ENCODE data around the gene CERS5. TPM values are rescaled to one million over a fixed set of nuclear protein-coding genes. Genes with fewer than 3 reads are reported as not detected.

CERS5 gene
- total RNA-seq, 1 donor from 2014 or later = 21.9 TPM

DNA sequence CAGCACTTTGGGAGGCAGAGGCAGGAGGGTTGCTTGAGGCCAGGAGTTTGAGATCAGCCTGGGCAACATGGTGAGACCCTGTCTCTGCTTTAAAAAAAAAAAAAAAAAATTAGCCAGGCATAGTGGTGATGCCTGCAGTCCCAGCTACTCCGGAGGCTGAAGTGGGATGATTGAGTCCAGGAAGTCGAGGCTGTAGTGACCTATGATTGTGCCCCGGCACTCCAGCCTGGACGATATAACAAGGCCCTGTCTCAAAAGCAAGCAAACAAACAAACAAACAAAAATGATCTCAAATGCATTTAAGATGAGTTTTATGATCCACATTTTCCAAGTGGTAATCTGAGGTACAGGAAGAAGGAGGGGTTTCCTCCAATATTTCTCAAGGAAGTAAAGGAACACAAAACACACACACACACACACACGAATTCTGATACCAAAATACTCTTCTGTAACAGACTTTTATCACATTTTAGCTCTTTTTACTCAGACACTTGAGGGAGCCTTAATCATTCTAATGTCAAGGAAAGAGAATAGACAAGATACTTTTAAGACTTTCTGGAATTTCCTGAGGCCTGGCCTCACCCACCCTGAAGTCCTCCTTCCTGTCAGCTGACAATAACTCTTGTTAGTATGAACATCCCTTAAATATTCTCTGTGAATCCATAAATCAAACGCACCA is 44.4 kb upstream of the CERS5 start:
- Histone ChIP-seq H3K27me3 (ENCODE audit: control insufficient read depth, insufficient read depth, low read length) (no peaks in the 10 kb centered on the region), H3K4me3 (ENCODE audit: low read depth, low read length) (no peak overlapping the region), H3K36me3 (ENCODE audit: control insufficient read depth, insufficient read depth, low read length) (peaks cover 1% of the 10 kb centered on the region)
- DNase-seq (ENCODE audit: low read depth) (no peak), FAIRE-seq (no peak)
- TF ChIP-seq, protein P1, sequence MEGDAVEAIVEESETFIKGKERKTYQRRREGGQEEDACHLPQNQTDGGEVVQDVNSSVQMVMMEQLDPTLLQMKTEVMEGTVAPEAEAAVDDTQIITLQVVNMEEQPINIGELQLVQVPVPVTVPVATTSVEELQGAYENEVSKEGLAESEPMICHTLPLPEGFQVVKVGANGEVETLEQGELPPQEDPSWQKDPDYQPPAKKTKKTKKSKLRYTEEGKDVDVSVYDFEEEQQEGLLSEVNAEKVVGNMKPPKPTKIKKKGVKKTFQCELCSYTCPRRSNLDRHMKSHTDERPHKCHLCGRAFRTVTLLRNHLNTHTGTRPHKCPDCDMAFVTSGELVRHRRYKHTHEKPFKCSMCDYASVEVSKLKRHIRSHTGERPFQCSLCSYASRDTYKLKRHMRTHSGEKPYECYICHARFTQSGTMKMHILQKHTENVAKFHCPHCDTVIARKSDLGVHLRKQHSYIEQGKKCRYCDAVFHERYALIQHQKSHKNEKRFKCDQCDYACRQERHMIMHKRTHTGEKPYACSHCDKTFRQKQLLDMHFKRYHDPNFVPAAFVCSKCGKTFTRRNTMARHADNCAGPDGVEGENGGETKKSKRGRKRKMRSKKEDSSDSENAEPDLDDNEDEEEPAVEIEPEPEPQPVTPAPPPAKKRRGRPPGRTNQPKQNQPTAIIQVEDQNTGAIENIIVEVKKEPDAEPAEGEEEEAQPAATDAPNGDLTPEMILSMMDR (IDR thresholded peaks at IDR 0.05; ENCODE audit: insufficient read depth, low read length, severe bottlenecking) = no peak

- DNase-seq (ENCODE audit: low read depth) = no peak
- no peak overlapping the region for H3K4me3 ChIP-seq (ENCODE audit: low read depth, low read length)
- TF ChIP-seq, protein P1 (IDR thresholded peaks at IDR 0.05; ENCODE audit: insufficient read depth, low read length, severe bottlenecking) = no peak
- H3K36me3 ChIP-seq (ENCODE audit: control insufficient read depth, insufficient read depth, low read length) = peaks cover 5% of the 10 kb centered on the region
- H3K27me3 ChIP-seq (ENCODE audit: control insufficient read depth, insufficient read depth, low read length) = no peaks in the 10 kb centered on the region
- no peak for FAIRE-seq
Measured at GRCh38 chr12:50207424-50207823, 40.3 kb upstream of the CERS5 start.

DNA sequence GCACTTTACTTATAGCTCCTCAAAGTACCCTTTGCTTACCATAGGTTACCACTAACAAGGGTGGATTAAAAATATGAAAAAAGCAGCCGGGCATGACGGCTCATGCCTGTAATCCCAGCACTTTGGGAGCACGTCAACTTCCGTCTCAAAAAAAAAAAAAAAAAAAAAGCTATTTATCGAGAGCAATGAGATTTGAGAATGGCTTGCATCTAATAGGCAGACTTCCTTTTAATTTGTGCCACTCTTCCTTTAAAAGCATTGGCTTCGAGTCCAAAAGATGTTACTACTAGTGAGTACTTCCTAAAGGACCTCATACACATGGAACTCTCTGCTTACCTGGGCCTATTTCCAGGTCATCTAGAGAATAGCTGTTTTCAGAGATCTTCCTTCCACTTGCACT is 38.5 kb upstream of the CERS5 start:
- H3K36me3 ChIP-seq (ENCODE audit: control insufficient read depth, insufficient read depth, low read length) = peaks cover 5% of the 10 kb centered on the region
- TF ChIP-seq, protein P1 (IDR thresholded peaks at IDR 0.05; ENCODE audit: insufficient read depth, low read length, severe bottlenecking) = no peak
- H3K4me3 ChIP-seq (ENCODE audit: low read depth, low read length) = no peak overlapping the region
- FAIRE-seq (no peak), DNase-seq (ENCODE audit: low read depth) (peak; percentile 56)
- H3K27me3 ChIP-seq (ENCODE audit: control insufficient read depth, insufficient read depth, low read length) = no peaks in the 10 kb centered on the region

DNA sequence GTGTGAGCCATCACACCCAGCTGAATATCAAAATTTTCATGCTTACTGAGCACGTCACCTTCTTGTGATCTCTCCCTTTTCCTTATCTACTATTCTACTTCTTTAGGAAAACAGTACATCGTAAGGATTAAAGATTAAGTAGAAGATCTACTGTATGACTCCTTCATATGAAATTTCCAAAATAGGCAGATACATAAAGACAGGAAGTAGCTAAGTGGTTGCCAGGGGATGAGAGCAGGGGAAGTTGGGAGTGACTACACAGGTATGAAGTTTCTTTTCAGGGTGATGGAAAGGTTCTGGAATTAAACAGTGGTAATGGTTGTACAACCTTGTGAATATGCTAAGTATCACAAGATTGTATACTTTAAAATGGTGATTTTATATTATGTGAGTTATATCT is 36.5 kb upstream of the CERS5 start:
- Histone ChIP-seq H3K4me3 (ENCODE audit: low read depth, low read length) (no peak overlapping the region), H3K27me3 (ENCODE audit: control insufficient read depth, insufficient read depth, low read length) (no peaks in the 10 kb centered on the region), H3K36me3 (ENCODE audit: control insufficient read depth, insufficient read depth, low read length) (peaks cover 8% of the 10 kb centered on the region)
- DNase-seq (ENCODE audit: low read depth) = peak; percentile 56
- FAIRE-seq = no peak
- TF ChIP-seq, protein P1 (IDR thresholded peaks at IDR 0.05; ENCODE audit: insufficient read depth, low read length, severe bottlenecking) = no peak

DNA sequence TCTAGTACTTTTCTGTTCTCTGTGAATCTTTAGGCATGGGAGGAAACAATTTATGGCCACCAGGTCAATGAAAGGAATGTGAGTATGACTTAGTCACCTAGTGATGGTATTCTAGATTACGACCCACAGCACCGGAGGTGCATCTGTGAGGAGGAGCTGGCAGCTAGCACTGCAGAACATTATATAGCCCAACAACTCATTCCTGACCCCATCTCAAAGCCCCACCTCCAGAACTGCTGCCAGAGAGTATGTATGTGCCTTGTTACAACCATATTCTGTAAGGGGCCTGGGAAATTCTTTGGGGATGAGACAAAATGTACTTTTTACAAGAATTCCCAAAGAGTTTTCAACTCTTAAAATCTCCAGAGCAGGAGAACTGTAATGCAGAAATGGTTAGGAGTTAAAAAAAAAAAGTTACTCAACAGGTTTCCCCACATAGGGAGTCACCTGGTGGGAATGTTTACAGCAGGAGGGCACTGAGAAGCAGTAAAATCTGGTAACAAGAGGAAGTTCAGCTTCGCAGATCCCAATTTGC is 34.9 kb upstream of the CERS5 start:
- DNase-seq (ENCODE audit: low read depth) = peak; percentile 84
- Histone ChIP-seq H3K4me3 (ENCODE audit: low read depth, low read length) (no peak overlapping the region), H3K27me3 (ENCODE audit: control insufficient read depth, insufficient read depth, low read length) (no peaks in the 10 kb centered on the region), H3K36me3 (ENCODE audit: control insufficient read depth, insufficient read depth, low read length) (peaks cover 10% of the 10 kb centered on the region)
- TF ChIP-seq, protein P1 (IDR thresholded peaks at IDR 0.05; ENCODE audit: insufficient read depth, low read length, severe bottlenecking) = no peak
- no peak for FAIRE-seq

All from bronchial epithelial cell (primary cell).